Stimulated activated CD4-positive, alpha-beta T cell treated with anti-CD3 and anti-CD28 coated beads, TNF-alpha, amount 100 ng/mL, for 48 hours (primary cell): ENCODE results near the gene PMVK.
A peak's percentile ranks its signal among the peaks of the same experiment; 100 is the strongest.

ENCODE experiments used
- DNase-seq, 3 donors: peaks; one replicate each; pipeline ENCODE4 v3.0.0-alpha.2; 2020; ENCODE audit warnings: low read depth in 3 of 3

PMVK gene

GRCh38 chr1:154951901-154952657, 15.6 kb upstream of the PMVK start:
- peak in 2 of 3 donors; percentile 41 to 44 for DNase-seq

GRCh38 chr1:154948079-154948478, 11.6 kb upstream of the PMVK start:
- no peak for DNase-seq

GRCh38 chr1:154945962-154946850, 9.7 kb upstream of the PMVK start:
- DNase-seq = no peak

- no peak for DNase-seq
These were observed 8.8 kb upstream of the PMVK start for GRCh38 chr1:154945160-154945961.

- DNase-seq = no peak
These were observed 8.1 kb upstream of the PMVK start for GRCh38 chr1:154944401-154945159.

- peak in 1 of 3 donors; percentile 43 for DNase-seq
These were observed 7.3 kb upstream of the PMVK start for GRCh38 chr1:154943649-154944400.

- DNase-seq = no peak
These were observed 5.0 kb upstream of the PMVK start for GRCh38 chr1:154941333-154942013.

GRCh38 chr1:154940651-154941194, 4.2 kb upstream of the PMVK start:
- no peak for DNase-seq

GRCh38 chr1:154940213-154940560, 3.7 kb upstream of the PMVK start:
- no peak for DNase-seq

- DNase-seq = no peak
These were observed 2.3 kb upstream of the PMVK start for GRCh38 chr1:154938604-154939399.

- DNase-seq = no peak
These were observed 1.5 kb upstream of the PMVK start for GRCh38 chr1:154937988-154938386.

GRCh38 chr1:154937085-154937987, 817 bp upstream of the PMVK start:
- DNase-seq = peak; percentile 76 to 88 (median 78)

GRCh38 chr1:154935749-154936554, 567 bp downstream of the PMVK start:
- no peak for DNase-seq

GRCh38 chr1:154934358-154934948, 2.1 kb downstream of the PMVK start:
- no peak for DNase-seq

GRCh38 chr1:154931940-154932487, 4.5 kb downstream of the PMVK start:
- no peak for DNase-seq

- DNase-seq = no peak
These were observed 10.3 kb downstream of the PMVK start for GRCh38 chr1:154926201-154926600.
